ENCODE measurements around the gene MPL.

DNA sequence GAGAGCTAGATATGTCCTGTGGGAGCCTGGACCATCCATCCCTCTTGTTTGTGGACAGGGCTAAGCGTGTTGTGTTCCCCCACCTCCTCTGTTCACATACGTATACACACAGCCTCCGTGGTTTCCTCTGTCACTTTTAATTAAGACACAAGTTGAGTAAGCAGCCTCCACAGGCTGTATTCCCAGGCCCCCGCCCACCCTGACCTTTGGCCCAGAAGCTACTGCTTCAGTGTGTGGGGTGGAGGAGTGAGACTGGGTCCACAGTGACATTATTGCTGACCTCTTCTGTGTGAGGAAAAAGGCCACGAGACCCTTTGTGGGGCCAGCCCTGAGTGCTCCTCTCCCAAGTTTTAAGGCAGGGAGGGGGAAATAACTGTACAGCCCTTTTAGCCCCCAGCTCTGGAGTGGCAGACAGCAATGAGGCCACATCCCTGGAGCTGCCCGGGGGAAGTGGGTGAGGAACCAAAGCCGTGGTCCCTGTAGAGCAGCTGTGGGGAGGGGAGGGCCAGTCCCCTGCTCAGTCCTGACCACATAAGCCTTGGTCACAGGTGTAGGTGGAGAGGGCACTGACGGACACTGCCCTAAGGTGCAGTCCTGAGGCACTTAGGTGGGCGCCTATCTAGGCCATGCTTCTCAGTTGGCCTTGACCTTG is 25.8 kb downstream of the MPL start:
- TF ChIP-seq GATA2 (IDR thresholded peaks at IDR 0.05; ENCODE audit: low read depth, low read length): no peak
- no peak for TF ChIP-seq GATA3 (IDR thresholded peaks at IDR 0.05; ENCODE audit: low read depth, low read length)
